KOPT-K1 (cell line): ENCODE data around the gene LRIF1.

ENCODE experiments used
- H3K27ac ChIP-seq: fragments of 200-600 bp; sonication (generic); 2 replicates; pipeline ENCODE4 v1.5.1; 2016; ENCODE audit warnings: antibody characterized with exemption, mild to moderate bottlenecking, low read depth, low read length; ENCODE audit not compliant: poor library complexity, severe bottlenecking
- H3K36me3 ChIP-seq: fragments of 200-600 bp; sonication (generic); 2 replicates; pipeline ENCODE4 v1.5.1; 2017; ENCODE audit warnings: antibody characterized with exemption, mild to moderate bottlenecking, low read length, moderate library complexity; ENCODE audit not compliant: insufficient read depth
- H3K9me3 ChIP-seq: fragments of 200-600 bp; sonication (generic); 2 replicates; pipeline ENCODE4 v1.5.1; 2017; ENCODE audit warnings: antibody characterized with exemption, low read length, mild to moderate bottlenecking; ENCODE audit not compliant: insufficient read depth, poor library complexity, severe bottlenecking

LRIF1 gene

DNA sequence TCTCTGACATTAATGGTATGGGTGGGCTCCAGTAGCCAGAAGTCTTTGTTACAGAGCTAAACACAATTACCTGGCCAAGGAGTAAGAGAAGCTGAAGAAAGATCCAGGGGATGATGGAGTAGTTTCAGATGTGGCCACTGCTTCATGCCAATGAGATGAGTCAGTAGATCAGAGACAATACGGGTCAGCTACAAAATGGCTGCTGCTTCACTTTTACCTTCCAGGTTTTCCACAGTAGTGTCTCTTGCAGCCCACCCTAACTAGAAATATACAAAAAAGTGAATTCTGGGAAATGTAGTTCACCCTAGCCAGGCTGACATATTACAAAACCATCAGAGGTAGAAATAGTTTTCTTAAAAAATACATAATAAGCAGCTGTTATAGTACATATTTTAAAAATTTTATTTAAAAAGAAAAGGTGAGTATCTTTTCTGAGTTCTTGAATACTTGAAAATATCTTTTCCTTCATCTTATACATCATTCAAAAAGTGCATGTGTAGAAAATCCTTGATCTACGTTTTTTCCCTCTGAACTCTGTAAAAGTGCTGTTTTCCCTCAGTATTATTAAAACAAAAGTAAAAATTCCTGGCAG is 36.1 kb downstream of the LRIF1 start:
- Histone ChIP-seq H3K27ac (no peak overlapping the region), H3K36me3 (no peaks in the 10 kb centered on the region), H3K9me3 (no peaks in the 10 kb centered on the region)

DNA sequence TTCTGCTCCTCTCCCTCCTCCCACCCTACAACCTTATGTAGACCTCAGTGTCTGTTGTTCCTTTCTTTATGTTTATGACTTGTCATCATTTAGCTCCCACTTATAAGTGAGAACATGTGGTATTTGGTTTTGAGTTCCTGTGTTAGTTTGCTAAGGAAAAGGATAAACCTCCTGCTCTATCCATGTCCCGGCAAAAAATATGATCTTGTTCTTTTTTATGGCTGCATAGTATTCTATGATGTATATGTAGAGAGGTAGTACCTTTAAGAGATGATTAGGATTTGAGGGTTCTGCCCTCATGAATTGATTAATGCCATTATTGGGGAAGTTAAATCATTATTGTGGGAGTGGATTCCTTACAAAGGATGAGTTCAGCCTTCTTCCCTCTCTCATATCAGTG is 41.8 kb downstream of the LRIF1 start:
- no peaks in the 10 kb centered on the region for H3K36me3 ChIP-seq
- H3K9me3 ChIP-seq: peaks cover 4% of the 10 kb centered on the region
- H3K27ac ChIP-seq: no peak overlapping the region

DNA sequence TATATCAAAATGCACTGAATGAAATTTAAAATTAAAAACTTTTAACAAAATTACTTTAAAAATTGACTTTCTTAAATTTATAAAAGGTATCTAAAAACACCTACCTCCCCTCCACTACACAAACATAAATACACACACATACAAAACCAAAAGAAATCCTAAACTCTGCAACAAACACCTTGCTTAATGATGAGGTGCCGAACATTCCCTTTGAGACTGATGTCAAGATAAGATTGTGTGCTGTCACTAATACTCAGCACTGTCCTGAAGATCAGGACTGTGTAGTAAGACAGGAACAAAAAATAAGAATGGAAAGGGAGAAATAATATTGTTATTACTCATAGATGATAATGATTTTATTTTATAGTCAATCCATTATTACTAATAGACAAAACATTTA is 45.7 kb downstream of the LRIF1 start:
- H3K36me3 ChIP-seq: no peaks in the 10 kb centered on the region
- no peak overlapping the region for H3K27ac ChIP-seq
- peaks cover 4% of the 10 kb centered on the region for H3K9me3 ChIP-seq

DNA sequence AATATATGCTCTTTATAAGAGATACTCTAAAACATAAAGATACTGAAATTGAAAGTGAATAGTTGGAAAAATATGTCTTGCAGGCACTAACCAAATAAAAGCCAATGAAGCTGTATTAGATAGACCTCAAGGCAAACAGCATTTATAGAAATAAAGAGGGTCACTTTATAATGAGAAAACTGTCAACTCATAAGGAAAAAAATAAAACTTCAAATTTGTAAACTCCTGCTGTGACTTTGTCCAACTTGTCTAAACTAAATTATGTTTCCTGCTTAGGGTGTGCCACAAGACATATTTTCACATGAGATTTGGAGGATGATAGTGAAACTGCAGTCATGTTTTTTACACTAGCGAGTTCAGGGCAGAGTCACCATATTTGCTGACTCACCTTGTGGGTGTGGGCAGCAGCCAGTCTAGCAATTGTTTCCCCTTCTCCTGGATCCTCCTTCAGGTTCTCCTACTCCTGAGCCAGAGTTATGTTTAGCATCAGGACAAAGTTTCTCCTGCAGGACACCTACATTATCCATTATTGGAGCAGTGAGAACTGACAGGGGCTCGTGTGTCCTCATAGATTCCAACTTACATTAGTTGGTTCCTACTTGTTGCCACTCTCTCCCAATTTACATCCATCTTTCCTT is 46.9 kb downstream of the LRIF1 start:
- Histone ChIP-seq H3K27ac (peak overlapping the region; percentile 71), H3K36me3 (no peaks in the 10 kb centered on the region), H3K9me3 (peaks cover 5% of the 10 kb centered on the region)

DNA sequence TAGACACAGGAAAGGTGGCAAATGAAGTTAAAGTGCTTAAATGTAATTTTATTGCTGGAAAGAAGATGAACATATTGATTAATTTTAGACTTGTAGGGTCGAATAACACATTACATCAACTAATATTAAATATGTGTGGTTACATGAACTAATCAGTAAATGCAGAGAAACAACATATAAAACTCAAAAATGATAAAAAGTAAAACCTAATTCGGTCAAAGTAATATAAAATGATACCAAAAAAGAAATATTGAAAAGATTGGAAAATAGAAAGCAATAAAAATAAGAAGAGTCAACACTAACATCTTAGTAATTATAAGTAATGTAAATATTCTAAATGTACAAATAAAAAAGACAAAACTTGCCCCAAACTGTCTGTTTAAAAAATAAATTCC is 47.5 kb downstream of the LRIF1 start:
- peak overlapping the region; percentile 71 for H3K27ac ChIP-seq
- no peaks in the 10 kb centered on the region for H3K36me3 ChIP-seq
- H3K9me3 ChIP-seq: peaks cover 5% of the 10 kb centered on the region

DNA sequence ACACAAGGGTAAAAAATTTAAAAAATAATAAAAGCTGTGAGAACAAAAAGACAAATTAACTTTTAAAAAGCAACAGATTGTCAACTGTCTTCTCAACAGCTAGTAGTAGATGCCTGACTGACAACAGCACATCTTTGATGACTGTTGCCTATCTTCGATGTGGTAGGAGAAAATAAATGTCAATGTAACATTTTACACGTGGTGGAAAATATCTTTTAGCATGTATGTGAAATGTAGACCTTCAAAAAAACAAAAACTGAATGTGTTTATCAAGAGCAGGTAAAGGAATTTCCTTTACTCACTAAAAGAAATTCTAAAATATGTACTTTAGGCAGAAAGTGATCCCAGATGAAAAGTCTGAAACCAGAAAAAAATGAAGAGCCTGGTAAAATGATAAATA is 47.9 kb downstream of the LRIF1 start:
- Histone ChIP-seq H3K9me3 (peaks cover 5% of the 10 kb centered on the region), H3K27ac (no peak overlapping the region), H3K36me3 (no peaks in the 10 kb centered on the region)

DNA sequence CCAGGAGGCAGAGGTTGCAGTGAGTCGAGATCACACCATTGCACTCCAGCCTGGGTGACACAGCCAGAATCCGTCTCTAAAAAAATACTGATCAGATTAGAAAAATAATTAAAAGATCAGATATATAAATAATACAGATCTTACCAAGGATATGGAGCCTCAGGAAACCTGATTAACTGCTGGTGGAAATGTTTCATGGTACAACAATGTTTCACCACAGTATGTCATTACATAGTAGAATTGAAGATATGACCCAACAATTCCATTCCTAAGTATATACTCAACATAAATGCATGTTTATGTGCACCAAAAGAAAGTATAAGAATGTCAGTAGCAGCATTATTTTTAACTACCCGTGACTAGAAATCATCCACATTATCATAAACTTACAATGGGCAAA is 49.0 kb downstream of the LRIF1 start:
- Histone ChIP-seq H3K27ac (no peak overlapping the region), H3K9me3 (peaks cover 5% of the 10 kb centered on the region), H3K36me3 (no peaks in the 10 kb centered on the region)

DNA sequence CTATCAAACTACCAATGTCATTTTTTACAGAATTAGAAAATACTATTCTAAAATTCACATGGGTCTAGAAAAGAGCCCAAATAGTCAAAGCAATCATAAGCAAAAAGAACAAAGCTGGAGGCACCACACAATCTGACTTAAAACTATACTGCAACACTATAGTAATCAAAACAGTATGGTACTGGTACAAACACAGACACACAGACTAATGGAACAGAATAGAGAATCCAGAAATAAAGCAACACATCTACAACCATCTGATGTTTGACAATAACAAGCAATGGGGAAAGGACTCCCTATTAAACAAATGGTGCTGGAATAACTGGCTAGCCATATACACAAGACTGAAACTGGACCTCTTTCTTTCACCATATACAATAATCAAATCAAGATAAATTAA is 50.9 kb downstream of the LRIF1 start:
- no peaks in the 10 kb centered on the region for H3K36me3 ChIP-seq
- H3K9me3 ChIP-seq: peaks cover 5% of the 10 kb centered on the region
- no peak overlapping the region for H3K27ac ChIP-seq

DNA sequence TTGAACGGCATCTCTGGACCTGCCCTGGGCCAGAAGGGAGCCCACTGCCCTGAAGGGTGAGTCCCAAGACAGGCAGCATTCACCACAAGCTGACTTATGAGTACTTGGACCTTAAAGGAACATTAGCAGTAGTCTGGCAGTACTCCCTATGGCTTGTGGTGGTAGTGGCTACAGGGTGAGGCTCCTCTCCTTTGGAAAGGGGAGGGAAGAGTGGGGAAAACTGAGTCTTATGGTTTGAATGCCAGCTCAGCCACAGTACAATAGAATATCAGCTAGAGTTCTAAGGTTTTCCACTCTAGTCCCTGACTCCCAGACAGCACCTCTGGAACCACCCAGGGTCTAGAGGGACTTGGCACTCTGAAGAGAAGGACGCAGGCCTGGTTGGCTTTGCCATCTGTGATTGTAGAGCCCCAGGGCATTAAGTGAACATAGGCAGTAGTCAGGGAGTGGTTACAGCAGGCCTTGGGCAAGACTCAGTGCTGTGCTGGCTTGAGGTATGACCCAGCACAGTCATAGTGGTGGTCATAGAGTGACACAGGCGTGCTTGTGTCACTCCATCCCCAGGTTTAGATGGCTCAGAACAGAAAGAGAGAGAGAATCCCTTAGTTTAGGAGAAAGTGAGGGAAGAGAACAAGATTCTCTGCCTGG is 59.7 kb downstream of the LRIF1 start:
- no peaks in the 10 kb centered on the region for H3K9me3 ChIP-seq
- H3K36me3 ChIP-seq: peaks cover 46% of the 10 kb centered on the region
- no peak overlapping the region for H3K27ac ChIP-seq

DNA sequence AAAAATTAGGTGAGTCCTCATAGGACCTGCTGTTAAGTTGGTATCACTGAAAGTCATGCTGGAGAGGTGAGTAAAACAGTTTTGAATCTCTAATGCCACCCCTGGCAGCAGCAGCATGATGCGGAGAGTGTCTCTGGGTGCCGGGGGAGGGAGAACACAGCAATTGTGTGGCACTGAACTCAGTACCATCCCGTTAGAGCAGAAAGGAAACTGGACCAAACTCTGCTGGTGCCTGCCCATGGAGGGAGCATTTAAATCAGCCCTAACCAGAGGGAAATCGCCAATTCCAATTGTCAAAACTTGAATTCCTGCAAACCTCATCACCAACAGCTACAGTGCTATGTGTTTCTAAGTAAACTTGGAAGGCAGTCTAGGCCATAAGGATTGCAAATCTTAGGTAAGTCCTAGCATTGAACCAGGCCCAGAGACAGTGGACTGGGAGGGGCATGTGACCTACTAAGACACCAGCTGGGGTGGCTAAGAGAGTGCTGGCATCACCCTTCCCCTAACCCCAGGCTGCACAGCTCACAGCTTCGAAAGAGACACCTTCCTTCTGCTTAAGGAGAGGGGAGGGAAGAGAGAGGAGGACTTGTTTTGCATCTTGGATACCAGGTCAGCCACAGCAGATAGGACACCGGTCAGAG is 60.8 kb downstream of the LRIF1 start:
- peaks cover 56% of the 10 kb centered on the region for H3K36me3 ChIP-seq
- H3K27ac ChIP-seq: no peak overlapping the region
- H3K9me3 ChIP-seq: no peaks in the 10 kb centered on the region

- H3K9me3 ChIP-seq: no peaks in the 10 kb centered on the region
Observed at GRCh38 chr1:110899458-110899843, 64.3 kb downstream of the LRIF1 start.

GRCh38 chr1:110898734-110899457 is 64.8 kb downstream of the LRIF1 start:
- peaks cover 94% of the 10 kb centered on the region for H3K36me3 ChIP-seq
- no peak overlapping the region for H3K27ac ChIP-seq
- H3K9me3 ChIP-seq: no peaks in the 10 kb centered on the region

More at GRCh38 chr1:110899458-110899843, 64.3 kb downstream of the LRIF1 start:
- Histone ChIP-seq H3K36me3 (peaks cover 89% of the 10 kb centered on the region), H3K27ac (no peak overlapping the region)

DNA sequence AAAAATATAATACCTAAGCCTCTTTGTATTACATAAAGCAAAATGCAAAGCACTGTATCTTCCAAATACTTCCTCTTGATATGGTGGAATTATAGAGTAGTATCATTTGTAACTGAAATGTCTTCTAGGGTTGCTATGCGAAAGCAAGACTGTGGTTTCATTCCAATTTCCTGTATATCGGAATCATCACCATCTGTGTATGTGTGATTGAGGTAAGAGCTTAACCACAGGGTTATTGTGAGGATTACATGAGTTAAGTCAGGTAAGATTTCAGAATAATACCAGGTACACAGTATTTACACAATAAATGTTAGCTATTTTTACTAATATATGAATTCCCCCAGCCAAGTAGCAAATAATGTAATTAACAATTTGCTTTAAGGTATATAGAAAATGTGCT is 66.0 kb downstream of the LRIF1 start:
- no peaks in the 10 kb centered on the region for H3K9me3 ChIP-seq
- H3K36me3 ChIP-seq: peaks cover 95% of the 10 kb centered on the region
- H3K27ac ChIP-seq: no peak overlapping the region
